Stimulated activated CD4-positive, alpha-beta T cell treated with anti-CD3 and anti-CD28 coated beads, TNF-alpha, amount 100 ng/mL, for 48 hours (primary cell): ENCODE results near the gene LRRC73.
"Not testable (repeated sequence)": the region's sequence is repeated elsewhere in the genome, so short reads cannot be mapped to it uniquely, and the experiment has no call there.

Experiments used
- DNase-seq, 3 donors: peaks; one replicate each; pipeline ENCODE4 v3.0.0-alpha.2; 2020; ENCODE audit warnings: low read depth in 3 of 3

LRRC73 gene

GRCh38 chr6:43510827-43511163, 649 bp upstream of the LRRC73 start:
- no peak for DNase-seq

GRCh38 chr6:43509142-43509983, 783 bp downstream of the LRRC73 start:
- DNase-seq, result no peak

GRCh38 chr6:43508481-43509141, 1.5 kb downstream of the LRRC73 start:
- no peak for DNase-seq

GRCh38 chr6:43506667-43507471, 3.3 kb downstream of the LRRC73 start:
- peak; percentile 67 to 77 (median 70) for DNase-seq

GRCh38 chr6:43506171-43506570, 4.0 kb downstream of the LRRC73 start:
- no peak for DNase-seq

GRCh38 chr6:43505718-43506117, 4.4 kb downstream of the LRRC73 start:
- DNase-seq, result no peak

GRCh38 chr6:43504756-43505593, 5.2 kb downstream of the LRRC73 start:
- DNase-seq, result no peak

GRCh38 chr6:43503443-43503842, 6.7 kb downstream of the LRRC73 start:
- no peak for DNase-seq

GRCh38 chr6:43502666-43503065, 7.5 kb downstream of the LRRC73 start:
- DNase-seq, result no peak

- no peak for DNase-seq
Measured at GRCh38 chr6:43500921-43501320, 9.2 kb downstream of the LRRC73 start.

GRCh38 chr6:43499028-43499815, 10.9 kb downstream of the LRRC73 start:
- no peak for DNase-seq

- not testable (repeated sequence) for DNase-seq
Measured at GRCh38 chr6:43498291-43498690, 11.9 kb downstream of the LRRC73 start.

- DNase-seq, result no peak
Measured at GRCh38 chr6:43497689-43498088, 12.5 kb downstream of the LRRC73 start.

- DNase-seq, result no peak
Measured at GRCh38 chr6:43497129-43497396, 13.1 kb downstream of the LRRC73 start.

- DNase-seq, result no peak
Measured at GRCh38 chr6:43496370-43497128, 13.6 kb downstream of the LRRC73 start.

- DNase-seq, result no peak
Measured at GRCh38 chr6:43495409-43495941, 14.7 kb downstream of the LRRC73 start.

- DNase-seq, result no peak
Measured at GRCh38 chr6:43494766-43495165, 15.4 kb downstream of the LRRC73 start.

GRCh38 chr6:43494321-43494720, 15.8 kb downstream of the LRRC73 start:
- no peak for DNase-seq

- no peak for DNase-seq
Measured at GRCh38 chr6:43493833-43494232, 16.3 kb downstream of the LRRC73 start.

GRCh38 chr6:43493230-43493629, 16.9 kb downstream of the LRRC73 start:
- no peak for DNase-seq
